GM21381 (cell line): ENCODE data around the gene TEX53.

Experiments used
- ATAC-seq: cut with Tn5 transposase; IDR thresholded peaks from one replicate; pipeline ENCODE4 v1.9.1; 2021; ENCODE audit warnings: mild to moderate bottlenecking, moderate library complexity; ENCODE audit not compliant: unreplicated experiment

TEX53 gene

DNA sequence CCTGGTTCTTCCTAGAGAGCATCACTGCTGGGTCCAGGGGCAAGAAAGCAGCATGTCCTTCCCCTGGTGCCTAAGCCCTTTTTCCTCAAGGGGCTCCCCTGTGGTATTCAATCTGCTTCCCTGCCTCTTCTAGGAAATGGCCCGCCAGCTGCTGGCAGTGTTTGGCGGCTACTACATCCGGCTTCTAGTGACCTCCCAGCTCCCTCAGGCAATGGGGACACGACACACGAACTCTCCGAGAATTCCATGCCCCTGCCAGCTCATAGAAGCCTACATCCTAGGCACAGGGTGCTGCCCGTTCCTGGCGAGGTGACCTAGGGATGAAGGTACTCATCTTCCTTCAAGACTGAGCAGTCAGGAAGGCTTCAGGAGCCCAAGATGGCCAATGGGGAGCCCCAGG is 14.6 kb downstream of the TEX53 start:
- no peak for ATAC-seq

DNA sequence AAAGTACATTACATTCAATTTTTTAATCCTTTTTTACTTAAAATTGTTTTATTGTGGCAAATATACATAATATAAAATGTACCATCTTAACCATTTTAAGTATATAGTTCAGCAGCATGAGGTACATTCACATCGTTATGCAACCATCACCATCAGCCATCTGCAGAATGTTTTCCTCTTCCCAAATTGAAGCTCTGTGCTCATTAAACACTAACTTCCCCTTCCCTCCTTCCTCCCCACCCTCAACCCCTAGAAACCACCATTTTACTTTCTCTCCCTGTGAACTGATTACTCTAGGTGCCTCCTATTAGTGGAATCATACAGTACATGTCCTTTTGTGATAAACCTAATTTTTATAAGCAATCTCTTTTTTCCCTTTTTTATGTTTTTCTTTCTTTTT is 15.6 kb downstream of the TEX53 start:
- ATAC-seq = no peak

DNA sequence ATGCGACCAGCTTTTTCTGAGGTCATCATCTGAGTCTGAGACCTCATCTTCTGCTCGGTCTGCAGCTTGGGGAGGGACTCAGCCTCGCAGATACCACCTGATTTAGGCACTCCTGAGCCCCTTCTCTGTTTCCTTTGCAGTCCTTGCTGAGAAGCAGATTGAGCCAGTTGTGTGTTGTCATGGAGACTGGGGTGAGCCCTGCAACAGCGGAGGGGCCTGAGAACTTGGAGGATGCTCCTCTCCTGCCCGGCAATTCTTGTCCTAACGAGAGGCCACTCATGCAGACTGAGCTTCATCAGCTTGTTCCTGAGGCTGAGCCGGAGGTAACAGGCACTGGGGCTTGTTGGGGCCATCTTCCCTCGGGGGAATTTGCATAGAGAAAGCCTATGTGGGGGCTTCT is 19.2 kb downstream of the TEX53 start:
- no peak for ATAC-seq

GRCh38 chr9:114634387-114634786 is 23.2 kb downstream of the TEX53 start:
- ATAC-seq = no peak

GRCh38 chr9:114633438-114634089 is 24.0 kb downstream of the TEX53 start:
- no peak for ATAC-seq

- ATAC-seq = no peak
These were observed 26.4 kb downstream of the TEX53 start for GRCh38 chr9:114631166-114631565.

DNA sequence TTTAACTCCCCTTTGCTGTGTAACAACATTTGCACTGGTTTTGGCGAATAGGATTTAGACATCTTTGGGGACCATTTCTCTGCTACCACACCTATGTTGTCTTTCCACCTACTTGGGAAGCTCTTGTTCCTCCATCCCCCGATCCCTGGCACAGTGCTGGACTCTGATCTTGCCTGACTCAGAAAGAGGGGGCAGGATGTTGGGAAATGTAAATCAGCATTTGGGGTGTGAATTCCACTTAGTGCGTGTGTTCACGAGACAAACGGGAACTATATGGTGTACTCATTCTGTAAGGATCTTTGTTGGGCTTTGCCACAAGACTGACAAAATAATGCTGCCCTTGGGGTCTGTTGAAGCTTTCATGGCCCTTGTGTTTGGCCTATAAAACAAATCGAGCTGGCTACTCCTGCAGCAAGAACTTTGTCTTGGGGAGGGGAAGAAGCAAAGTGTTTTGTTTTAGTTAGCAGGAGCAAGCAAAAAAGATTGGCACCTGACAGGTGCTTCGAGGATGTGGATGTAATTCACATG is 28.0 kb downstream of the TEX53 start:
- no peak for ATAC-seq

GRCh38 chr9:114627553-114627952 is 30.1 kb downstream of the TEX53 start:
- ATAC-seq = no peak

DNA sequence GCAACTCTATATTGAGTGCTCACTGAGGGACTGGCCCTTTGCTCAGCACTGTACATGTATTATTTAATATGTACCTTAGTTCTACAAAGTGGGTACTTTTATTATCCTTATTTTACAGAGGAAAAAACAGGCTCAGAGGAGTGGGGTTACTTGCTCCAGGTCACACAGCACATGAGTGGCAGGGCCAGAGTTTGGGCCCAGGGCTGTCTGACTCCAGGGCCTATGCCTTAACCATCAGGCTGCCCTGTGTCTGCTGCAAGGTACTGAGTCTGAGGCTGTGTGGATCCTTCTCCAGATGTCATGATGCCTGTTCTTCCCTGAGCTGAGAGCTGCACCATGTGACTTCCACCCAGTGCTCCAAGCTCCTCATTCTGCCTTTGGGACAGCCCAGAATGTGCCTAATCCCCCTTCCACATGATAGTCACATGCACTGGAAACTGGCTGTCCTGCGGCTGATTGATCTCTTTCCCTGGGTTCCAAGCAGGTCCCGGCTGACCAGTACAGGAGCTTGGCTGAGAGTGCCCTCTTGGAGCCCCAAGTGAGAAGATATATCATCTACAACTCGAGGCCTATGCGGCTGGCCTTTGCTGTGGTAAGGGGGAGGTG is 31.1 kb downstream of the TEX53 start:
- no peak for ATAC-seq

DNA sequence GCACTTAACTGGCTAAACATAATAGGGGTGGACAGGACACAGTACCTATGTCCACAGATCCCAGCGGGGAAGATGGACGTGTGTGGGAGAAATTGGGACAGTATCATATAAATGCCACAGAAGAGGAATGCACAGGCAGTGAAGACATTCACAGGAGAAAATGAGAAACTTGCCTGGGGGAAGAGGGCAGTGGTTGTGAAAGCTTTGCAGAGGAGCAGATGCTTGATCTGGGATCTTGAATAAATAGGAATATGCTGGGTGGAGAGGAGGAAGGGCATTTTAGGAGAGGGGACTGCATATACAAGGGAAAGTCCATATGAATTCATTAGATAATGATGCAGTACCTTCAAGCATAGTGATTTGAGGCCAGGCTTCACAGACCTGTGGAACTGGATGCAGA is 32.9 kb downstream of the TEX53 start:
- ATAC-seq = no peak

DNA sequence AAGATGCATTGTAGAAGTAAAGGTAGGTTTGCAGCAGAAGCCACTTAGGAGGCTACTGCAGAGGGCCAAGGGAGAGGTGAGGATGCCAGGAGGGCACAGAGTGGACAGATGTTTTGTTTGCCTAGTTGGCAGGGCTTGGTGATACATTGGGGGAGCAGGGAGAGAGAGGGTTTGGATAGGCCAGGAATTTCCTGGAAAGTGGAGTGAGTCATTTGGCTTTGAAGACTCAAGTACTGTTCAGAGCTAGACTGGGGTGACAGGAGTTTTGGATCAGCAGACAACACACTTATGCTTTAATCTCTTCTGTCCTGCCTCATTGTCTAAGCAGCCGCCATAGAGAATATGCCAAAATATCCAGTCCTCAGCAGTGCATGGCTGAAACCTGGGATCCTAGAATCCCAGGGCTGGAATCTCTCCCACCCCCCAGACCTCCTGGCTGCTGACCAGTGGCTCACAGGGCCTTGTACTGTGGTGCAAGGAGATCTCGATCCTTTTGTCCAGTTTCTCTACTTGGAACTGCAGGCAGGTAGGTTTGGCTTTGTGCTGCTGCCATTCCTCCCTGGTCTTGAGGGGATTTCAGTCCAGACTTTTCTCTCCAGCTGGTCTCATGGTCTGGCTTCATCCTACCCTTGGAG is 35.5 kb downstream of the TEX53 start:
- ATAC-seq = no peak

DNA sequence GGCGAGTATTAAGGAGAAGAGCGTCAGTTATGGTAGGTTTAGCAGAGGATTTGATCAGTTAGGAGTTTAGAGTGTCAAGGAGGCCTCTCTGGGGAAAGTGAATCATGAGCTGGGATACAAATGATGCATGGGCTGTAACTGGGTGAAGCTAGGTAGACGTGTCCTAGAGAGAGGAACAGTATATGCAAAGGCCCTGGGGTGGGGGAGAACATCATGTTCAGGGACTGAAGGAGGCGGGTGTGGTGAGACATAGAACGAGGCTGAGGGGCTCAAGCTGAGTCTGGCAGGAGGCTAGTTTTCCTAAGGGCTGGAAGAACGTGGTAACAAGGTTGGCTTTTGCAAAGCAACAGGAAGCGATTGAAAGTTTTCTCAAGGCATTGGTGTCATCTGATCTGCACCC is 36.0 kb downstream of the TEX53 start:
- ATAC-seq = no peak

- ATAC-seq = peak; percentile 46
These were observed 38.3 kb downstream of the TEX53 start for GRCh38 chr9:114619191-114619761.

GRCh38 chr9:114616684-114617520 is 40.7 kb downstream of the TEX53 start:
- ATAC-seq = peak; percentile 65

GRCh38 chr9:114614373-114614772 is 43.2 kb downstream of the TEX53 start:
- no peak for ATAC-seq

GRCh38 chr9:114613919-114614318 is 43.7 kb downstream of the TEX53 start:
- ATAC-seq = no peak

DNA sequence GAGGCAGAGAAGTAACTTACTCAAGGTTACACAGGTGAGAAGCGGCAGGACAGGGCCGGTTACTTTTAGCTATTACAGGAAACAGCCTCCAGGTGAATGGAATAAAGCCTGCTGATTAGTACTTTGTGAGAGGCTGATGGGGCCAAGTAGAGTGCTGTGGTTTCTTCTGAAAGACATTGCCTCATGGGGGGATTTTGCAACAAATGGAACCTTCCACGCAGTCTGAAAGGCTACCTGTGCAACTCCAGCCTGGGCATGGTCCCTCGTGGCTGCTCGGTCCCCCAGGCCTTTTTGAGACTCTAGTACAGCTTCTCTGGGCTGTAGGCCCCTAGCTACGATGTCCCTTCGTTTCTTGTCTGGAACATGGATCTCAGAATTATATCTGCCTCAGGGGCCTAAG is 44.5 kb downstream of the TEX53 start:
- ATAC-seq = no peak

- ATAC-seq = no peak
These were observed 45.2 kb downstream of the TEX53 start for GRCh38 chr9:114612272-114612923.

- ATAC-seq = peak; percentile 29
These were observed 45.9 kb downstream of the TEX53 start for GRCh38 chr9:114611516-114612271.

GRCh38 chr9:114608525-114608796 is 49.1 kb downstream of the TEX53 start:
- no peak for ATAC-seq
